Liver (tissue), 3 donors: ENCODE results near the gene HIPK2.

Experiments used
- HNF4A ChIP-seq, 2 donors: conservative IDR thresholded peaks; 2 replicates each; pipeline ENCODE4 v1.6.1; 2016; ENCODE audit warnings: antibody characterized with exemption in 2 of 2, mild to moderate bottlenecking in 2 of 2
- JUND ChIP-seq, 2 donors: IDR thresholded peaks; 2 replicates each; pipeline ENCODE4 v1.6.1; 2016; ENCODE audit warnings: antibody characterized with exemption in 2 of 2
- RAD21 ChIP-seq, 2 donors: IDR thresholded peaks; 2 replicates each; pipeline ENCODE4 v1.6.1; 2016; ENCODE audit warnings: antibody characterized with exemption in 2 of 2, mild to moderate bottlenecking in 2 of 2
- SP1 ChIP-seq: IDR thresholded peaks from 2 replicates; pipeline ENCODE4 v1.6.1; 2018; ENCODE audit warnings: antibody characterized with exemption, mild to moderate bottlenecking
- TAF1 ChIP-seq: conservative IDR thresholded peaks from 2 replicates; pipeline ENCODE4 v1.6.1; 2016; ENCODE audit warnings: antibody characterized with exemption, mild to moderate bottlenecking
- TF ChIP-seq, protein P1 (sequence below): fragments of 150-350 bp; IDR thresholded peaks from 2 replicates; pipeline ENCODE4 v1.5.1; 2017; ENCODE audit warnings: improper control_type of control experiment, low read depth, low read length; ENCODE audit not compliant: missing input control
- TF ChIP-seq, protein P2 (sequence below): IDR thresholded peaks from 2 replicates; pipeline ENCODE4 v1.6.1; 2016; ENCODE audit warnings: antibody characterized with exemption
- TF ChIP-seq, protein P3 (sequence below): IDR thresholded peaks from 2 replicates; pipeline ENCODE4 v1.6.1; 2016; ENCODE audit warnings: antibody characterized with exemption, mild to moderate bottlenecking
- donor health status: healthy.
- donor health status: healthy.

DNA sequence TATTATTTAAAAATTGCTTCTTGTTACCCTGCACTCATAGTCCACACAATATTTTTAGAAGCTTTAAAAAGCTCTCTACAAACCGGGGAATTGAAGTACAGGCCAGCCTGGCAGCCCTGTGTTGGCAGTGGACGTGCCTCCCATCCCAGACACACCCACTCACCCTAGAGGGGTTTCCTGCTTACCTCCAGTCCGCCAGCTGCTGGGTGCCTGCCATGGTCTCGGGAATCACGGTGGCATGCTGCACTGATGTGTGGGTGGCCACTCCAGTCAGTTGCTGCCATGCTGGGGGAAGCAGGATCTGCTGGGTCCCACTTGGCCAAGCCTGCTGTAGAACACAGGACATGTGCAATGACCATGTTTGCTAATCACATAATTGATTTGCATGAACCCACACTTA, 173.9 kb downstream of the HIPK2 start:
- TF ChIP-seq JUND (IDR thresholded peaks at IDR 0.05): no peak
- TF ChIP-seq, protein P1, sequence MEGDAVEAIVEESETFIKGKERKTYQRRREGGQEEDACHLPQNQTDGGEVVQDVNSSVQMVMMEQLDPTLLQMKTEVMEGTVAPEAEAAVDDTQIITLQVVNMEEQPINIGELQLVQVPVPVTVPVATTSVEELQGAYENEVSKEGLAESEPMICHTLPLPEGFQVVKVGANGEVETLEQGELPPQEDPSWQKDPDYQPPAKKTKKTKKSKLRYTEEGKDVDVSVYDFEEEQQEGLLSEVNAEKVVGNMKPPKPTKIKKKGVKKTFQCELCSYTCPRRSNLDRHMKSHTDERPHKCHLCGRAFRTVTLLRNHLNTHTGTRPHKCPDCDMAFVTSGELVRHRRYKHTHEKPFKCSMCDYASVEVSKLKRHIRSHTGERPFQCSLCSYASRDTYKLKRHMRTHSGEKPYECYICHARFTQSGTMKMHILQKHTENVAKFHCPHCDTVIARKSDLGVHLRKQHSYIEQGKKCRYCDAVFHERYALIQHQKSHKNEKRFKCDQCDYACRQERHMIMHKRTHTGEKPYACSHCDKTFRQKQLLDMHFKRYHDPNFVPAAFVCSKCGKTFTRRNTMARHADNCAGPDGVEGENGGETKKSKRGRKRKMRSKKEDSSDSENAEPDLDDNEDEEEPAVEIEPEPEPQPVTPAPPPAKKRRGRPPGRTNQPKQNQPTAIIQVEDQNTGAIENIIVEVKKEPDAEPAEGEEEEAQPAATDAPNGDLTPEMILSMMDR: no peak
- TF ChIP-seq, protein P2, sequence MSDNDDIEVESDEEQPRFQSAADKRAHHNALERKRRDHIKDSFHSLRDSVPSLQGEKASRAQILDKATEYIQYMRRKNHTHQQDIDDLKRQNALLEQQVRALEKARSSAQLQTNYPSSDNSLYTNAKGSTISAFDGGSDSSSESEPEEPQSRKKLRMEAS: no peak
- no peak for TF ChIP-seq HNF4A (conservative IDR thresholded peaks at IDR 0.05)
- TF ChIP-seq RAD21 (IDR thresholded peaks at IDR 0.05): no peak
- TF ChIP-seq SP1: no peak
- TF ChIP-seq, protein P3, sequence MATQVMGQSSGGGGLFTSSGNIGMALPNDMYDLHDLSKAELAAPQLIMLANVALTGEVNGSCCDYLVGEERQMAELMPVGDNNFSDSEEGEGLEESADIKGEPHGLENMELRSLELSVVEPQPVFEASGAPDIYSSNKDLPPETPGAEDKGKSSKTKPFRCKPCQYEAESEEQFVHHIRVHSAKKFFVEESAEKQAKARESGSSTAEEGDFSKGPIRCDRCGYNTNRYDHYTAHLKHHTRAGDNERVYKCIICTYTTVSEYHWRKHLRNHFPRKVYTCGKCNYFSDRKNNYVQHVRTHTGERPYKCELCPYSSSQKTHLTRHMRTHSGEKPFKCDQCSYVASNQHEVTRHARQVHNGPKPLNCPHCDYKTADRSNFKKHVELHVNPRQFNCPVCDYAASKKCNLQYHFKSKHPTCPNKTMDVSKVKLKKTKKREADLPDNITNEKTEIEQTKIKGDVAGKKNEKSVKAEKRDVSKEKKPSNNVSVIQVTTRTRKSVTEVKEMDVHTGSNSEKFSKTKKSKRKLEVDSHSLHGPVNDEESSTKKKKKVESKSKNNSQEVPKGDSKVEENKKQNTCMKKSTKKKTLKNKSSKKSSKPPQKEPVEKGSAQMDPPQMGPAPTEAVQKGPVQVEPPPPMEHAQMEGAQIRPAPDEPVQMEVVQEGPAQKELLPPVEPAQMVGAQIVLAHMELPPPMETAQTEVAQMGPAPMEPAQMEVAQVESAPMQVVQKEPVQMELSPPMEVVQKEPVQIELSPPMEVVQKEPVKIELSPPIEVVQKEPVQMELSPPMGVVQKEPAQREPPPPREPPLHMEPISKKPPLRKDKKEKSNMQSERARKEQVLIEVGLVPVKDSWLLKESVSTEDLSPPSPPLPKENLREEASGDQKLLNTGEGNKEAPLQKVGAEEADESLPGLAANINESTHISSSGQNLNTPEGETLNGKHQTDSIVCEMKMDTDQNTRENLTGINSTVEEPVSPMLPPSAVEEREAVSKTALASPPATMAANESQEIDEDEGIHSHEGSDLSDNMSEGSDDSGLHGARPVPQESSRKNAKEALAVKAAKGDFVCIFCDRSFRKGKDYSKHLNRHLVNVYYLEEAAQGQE: no peak
- TF ChIP-seq TAF1: no peak
